HepG2 (cell line): Measurements from ENCODE around the gene SYNGR2. TPM values are rescaled to one million over a fixed set of nuclear protein-coding genes. Genes with fewer than 3 reads are reported as not detected.

Experiments used
- ATF7 ChIP-seq, 2 experiments: fragments of 450-650 bp in 1 of 2; sonication (generic) in 1 of 2; formaldehyde crosslinking in 1 of 2; IDR thresholded peaks; 2 replicates each; pipeline versions ENCODE4 v1.4.0 to v1.6.1; 2016 to 2020; ENCODE audit warnings: antibody characterized with exemption in 1 of 2, mild to moderate bottlenecking in 1 of 2, missing genetic modification reagents in 1 of 2
- DNMT3B ChIP-seq: conservative IDR thresholded peaks from 2 replicates; pipeline ENCODE4 v1.6.1; 2016; ENCODE audit warnings: missing biosample characterization, control low read depth
- FOXJ3 ChIP-seq: sonication (generic); formaldehyde crosslinking; IDR thresholded peaks from 2 replicates; pipeline ENCODE4 v1.4.0; 2020; ENCODE audit warnings: missing genetic modification reagents, mild to moderate bottlenecking, borderline replicate concordance
- FOXK1 ChIP-seq: sonication (generic); formaldehyde crosslinking; IDR thresholded peaks from 2 replicates; pipeline ENCODE4 v1.4.0; 2020; ENCODE audit warnings: low read depth, missing genetic modification reagents, borderline replicate concordance
- HOXD1 ChIP-seq: sonication (generic); formaldehyde crosslinking; IDR thresholded peaks from 2 replicates; pipeline ENCODE4 v1.5.0; 2020; ENCODE audit warnings: missing genetic modification reagents
- MAFF ChIP-seq: IDR thresholded peaks from 2 replicates; pipeline ENCODE4 v1.6.1; 2011; ENCODE audit warnings: low read depth, low read length, improper control_type of control experiment
- MTF1 ChIP-seq: sonication (generic); formaldehyde crosslinking; IDR thresholded peaks from 2 replicates; pipeline ENCODE4 v1.5.0; 2020; ENCODE audit warnings: missing genetic modification reagents
- TOPORS ChIP-seq: sonication (generic); formaldehyde crosslinking; IDR thresholded peaks from 2 replicates; pipeline ENCODE4 v1.8.0; 2023; ENCODE audit warnings: mild to moderate bottlenecking, missing genetic modification reagents
- TRIM24 ChIP-seq: sonication (generic); formaldehyde crosslinking; IDR thresholded peaks from 2 replicates; pipeline ENCODE4 v1.8.0; 2022; ENCODE audit warnings: mild to moderate bottlenecking, missing genetic modification reagents
- ZBTB7A ChIP-seq: sonication (generic); formaldehyde crosslinking; IDR thresholded peaks from 2 replicates; pipeline ENCODE4 v1.8.0; 2022; ENCODE audit warnings: mild to moderate bottlenecking, missing genetic modification reagents
- ZNF256 ChIP-seq: sonication (generic); formaldehyde crosslinking; conservative IDR thresholded peaks from 2 replicates; pipeline ENCODE4 v1.4.0; 2020; ENCODE audit warnings: missing genetic modification reagents
- ZNF260 ChIP-seq: sonication (generic); formaldehyde crosslinking; IDR thresholded peaks from 2 replicates; pipeline ENCODE4 v1.4.0; 2020; ENCODE audit warnings: missing genetic modification reagents, low read depth, mild to moderate bottlenecking, borderline replicate concordance
- ZNF282 ChIP-seq: fragments of 450-650 bp; IDR thresholded peaks from 2 replicates; pipeline ENCODE4 v1.6.1; 2018; ENCODE audit not compliant: partially characterized antibody
- ZNF709 ChIP-seq: sonication (generic); formaldehyde crosslinking; IDR thresholded peaks from 2 replicates; pipeline ENCODE4 v1.5.0; 2020; ENCODE audit warnings: mild to moderate bottlenecking, missing genetic modification reagents
- ZNF746 ChIP-seq: sonication (generic); formaldehyde crosslinking; IDR thresholded peaks from 2 replicates; pipeline ENCODE4 v1.8.0; 2022; ENCODE audit warnings: mild to moderate bottlenecking, missing genetic modification reagents
- polyA plus RNA-seq, 8 experiments: library from polyadenylated mRNA; depleted of rRNA in 3 of 8; stranded (reverse) in 7 of 8; unstranded in 1 of 8; fragments of >200 nt; fragmentation: Illumina TruSeq in 4 of 8; extraction: Trizol in 4 of 8; gene quantifications; 2 replicates each; pipeline versions ENCODE4 v1.2.1 to v1.2.3, GENCODE V29; 2011 to 2016; ENCODE audit warnings: low read depth in 4 of 8, missing spikeins in 1 of 8, mixed read lengths in 1 of 8; ENCODE audit not compliant: insufficient read depth in 1 of 8
- total RNA-seq, 5 experiments: library from RNA; depleted of rRNA; stranded (reverse); fragments of >200 nt; fragmentation: Illumina TruSeq; extraction: Trizol; gene quantifications; 2 replicates each; pipeline ENCODE4 v1.2.3, GENCODE V29; 2016; ENCODE audit warnings: low read depth in 1 of 5
- TF ChIP-seq, protein P1 (sequence below), 2 experiments: fragments of 450-650 bp in 1 of 2; sonication (generic) in 1 of 2; formaldehyde crosslinking in 1 of 2; IDR thresholded peaks; 2 replicates each; pipeline versions ENCODE4 v1.6.1 to v1.8.0; 2016 to 2022; ENCODE audit warnings: antibody characterized with exemption in 1 of 2, mild to moderate bottlenecking in 1 of 2, missing genetic modification reagents in 1 of 2
- TF ChIP-seq, protein P2 (sequence below): sonication (generic); formaldehyde crosslinking; IDR thresholded peaks from 2 replicates; pipeline ENCODE4 v1.4.0; 2020; ENCODE audit warnings: missing genetic modification reagents, borderline replicate concordance
- TF ChIP-seq, protein P3 (sequence below): IDR thresholded peaks from 2 replicates; pipeline ENCODE4 v1.6.1; 2016; ENCODE audit warnings: missing genetic modification reagents, missing compliant biosample characterization

SYNGR2 gene
- total and polyA plus RNA-seq, 2 of the 13 experiments (the other 11 are each of a cell fraction or from before 2014, with no cell fraction given), result 46.7 to 170 TPM

DNA sequence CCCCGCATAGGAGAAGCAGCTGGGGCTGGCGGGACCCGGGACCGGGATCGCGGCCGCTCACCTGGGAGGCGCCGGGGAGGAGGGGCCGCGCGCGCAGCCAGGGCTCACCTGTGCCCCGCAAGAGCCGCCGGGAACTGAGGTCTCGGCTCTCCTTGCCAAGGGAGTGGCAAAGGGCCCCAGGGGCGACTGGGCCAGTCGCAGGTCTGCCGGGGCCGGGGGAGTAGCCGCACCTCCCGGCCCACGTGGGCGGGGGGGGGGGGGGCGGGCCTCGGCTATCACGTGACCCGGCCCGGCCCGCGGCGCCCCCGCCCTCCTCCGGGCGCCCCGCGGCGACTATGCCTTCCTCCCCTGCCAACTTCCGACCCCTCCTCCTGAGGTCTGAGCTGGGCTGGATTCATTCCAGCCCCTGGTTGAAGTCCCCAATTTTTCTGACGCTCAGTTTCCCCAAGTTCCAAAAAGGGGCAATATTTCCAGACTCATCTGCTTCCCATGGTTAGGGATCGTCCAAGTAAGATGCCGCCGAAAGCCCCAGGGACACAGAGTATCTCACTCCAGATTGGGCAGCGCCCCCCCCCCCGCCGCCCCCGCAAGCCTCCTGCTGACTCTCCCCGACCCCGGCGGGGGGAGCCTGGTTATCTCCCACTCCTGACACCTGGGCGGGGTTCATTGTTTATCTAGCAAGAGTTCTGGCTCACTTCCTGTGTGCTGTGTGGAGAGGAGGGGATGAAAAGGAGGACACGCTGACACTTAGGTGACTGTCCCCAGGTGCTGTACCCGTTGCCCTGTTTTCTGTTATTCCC lies 39.6 kb upstream of the SYNGR2 start, which contains the start of gene TMC6 (continued):
- TF ChIP-seq, protein P1, sequence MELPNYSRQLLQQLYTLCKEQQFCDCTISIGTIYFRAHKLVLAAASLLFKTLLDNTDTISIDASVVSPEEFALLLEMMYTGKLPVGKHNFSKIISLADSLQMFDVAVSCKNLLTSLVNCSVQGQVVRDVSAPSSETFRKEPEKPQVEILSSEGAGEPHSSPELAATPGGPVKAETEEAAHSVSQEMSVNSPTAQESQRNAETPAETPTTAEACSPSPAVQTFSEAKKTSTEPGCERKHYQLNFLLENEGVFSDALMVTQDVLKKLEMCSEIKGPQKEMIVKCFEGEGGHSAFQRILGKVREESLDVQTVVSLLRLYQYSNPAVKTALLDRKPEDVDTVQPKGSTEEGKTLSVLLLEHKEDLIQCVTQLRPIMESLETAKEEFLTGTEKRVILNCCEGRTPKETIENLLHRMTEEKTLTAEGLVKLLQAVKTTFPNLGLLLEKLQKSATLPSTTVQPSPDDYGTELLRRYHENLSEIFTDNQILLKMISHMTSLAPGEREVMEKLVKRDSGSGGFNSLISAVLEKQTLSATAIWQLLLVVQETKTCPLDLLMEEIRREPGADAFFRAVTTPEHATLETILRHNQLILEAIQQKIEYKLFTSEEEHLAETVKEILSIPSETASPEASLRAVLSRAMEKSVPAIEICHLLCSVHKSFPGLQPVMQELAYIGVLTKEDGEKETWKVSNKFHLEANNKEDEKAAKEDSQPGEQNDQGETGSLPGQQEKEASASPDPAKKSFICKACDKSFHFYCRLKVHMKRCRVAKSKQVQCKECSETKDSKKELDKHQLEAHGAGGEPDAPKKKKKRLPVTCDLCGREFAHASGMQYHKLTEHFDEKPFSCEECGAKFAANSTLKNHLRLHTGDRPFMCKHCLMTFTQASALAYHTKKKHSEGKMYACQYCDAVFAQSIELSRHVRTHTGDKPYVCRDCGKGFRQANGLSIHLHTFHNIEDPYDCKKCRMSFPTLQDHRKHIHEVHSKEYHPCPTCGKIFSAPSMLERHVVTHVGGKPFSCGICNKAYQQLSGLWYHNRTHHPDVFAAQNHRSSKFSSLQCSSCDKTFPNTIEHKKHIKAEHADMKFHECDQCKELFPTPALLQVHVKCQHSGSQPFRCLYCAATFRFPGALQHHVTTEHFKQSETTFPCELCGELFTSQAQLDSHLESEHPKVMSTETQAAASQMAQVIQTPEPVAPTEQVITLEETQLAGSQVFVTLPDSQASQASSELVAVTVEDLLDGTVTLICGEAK (IDR thresholded peaks at IDR 0.05), result no peak
- TF ChIP-seq, protein P1 (CRISPR knock-in tag; IDR thresholded peaks at IDR 0.05), result peak; percentile 62; the same call in 1 of the 2 replicates
- TF ChIP-seq ATF7 (IDR thresholded peaks at IDR 0.05) (no peak), ATF7 (CRISPR knock-in tag; IDR thresholded peaks at IDR 0.05) (no peak), FOXK1 (CRISPR knock-in tag) (no peak), ZNF282 (no peak), DNMT3B (CRISPR knock-in tag) (no peak), ZNF709 (CRISPR knock-in tag) (peak; percentile 27; the same call in 1 of the 2 replicates), ZBTB7A (peak; percentile 61; the same call in 1 of the 2 replicates), MTF1 (CRISPR knock-in tag) (no peak), ZNF256 (CRISPR knock-in tag) (no peak), ZNF746 (CRISPR knock-in tag) (peak; percentile 67), HOXD1 (CRISPR knock-in tag) (no peak), TRIM24 (CRISPR knock-in tag) (no peak), MAFF (no peak), ZNF260 (CRISPR knock-in tag) (no peak), FOXJ3 (CRISPR knock-in tag) (no peak), TOPORS (CRISPR knock-in tag) (0 out of 2 replicates have a peak, but pooled peaks have one; percentile 18)
- TF ChIP-seq, protein P2, sequence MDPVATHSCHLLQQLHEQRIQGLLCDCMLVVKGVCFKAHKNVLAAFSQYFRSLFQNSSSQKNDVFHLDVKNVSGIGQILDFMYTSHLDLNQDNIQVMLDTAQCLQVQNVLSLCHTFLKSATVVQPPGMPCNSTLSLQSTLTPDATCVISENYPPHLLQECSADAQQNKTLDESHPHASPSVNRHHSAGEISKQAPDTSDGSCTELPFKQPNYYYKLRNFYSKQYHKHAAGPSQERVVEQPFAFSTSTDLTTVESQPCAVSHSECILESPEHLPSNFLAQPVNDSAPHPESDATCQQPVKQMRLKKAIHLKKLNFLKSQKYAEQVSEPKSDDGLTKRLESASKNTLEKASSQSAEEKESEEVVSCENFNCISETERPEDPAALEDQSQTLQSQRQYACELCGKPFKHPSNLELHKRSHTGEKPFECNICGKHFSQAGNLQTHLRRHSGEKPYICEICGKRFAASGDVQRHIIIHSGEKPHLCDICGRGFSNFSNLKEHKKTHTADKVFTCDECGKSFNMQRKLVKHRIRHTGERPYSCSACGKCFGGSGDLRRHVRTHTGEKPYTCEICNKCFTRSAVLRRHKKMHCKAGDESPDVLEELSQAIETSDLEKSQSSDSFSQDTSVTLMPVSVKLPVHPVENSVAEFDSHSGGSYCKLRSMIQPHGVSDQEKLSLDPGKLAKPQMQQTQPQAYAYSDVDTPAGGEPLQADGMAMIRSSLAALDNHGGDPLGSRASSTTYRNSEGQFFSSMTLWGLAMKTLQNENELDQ (CRISPR knock-in tag), result no peak
- TF ChIP-seq, protein P3, sequence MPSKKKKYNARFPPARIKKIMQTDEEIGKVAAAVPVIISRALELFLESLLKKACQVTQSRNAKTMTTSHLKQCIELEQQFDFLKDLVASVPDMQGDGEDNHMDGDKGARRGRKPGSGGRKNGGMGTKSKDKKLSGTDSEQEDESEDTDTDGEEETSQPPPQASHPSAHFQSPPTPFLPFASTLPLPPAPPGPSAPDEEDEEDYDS (CRISPR knock-in tag), result no peak
